NAMALWA (cell line): ENCODE data around the gene ABCB8.
A peak's percentile ranks its signal among the peaks of the same experiment; 100 is the strongest.

Experiments
- DNase-seq: peaks from one replicate; pipeline ENCODE4 v3.0.0-alpha.2; 2015; ENCODE audit warnings: low spot score

Gene ABCB8

DNA sequence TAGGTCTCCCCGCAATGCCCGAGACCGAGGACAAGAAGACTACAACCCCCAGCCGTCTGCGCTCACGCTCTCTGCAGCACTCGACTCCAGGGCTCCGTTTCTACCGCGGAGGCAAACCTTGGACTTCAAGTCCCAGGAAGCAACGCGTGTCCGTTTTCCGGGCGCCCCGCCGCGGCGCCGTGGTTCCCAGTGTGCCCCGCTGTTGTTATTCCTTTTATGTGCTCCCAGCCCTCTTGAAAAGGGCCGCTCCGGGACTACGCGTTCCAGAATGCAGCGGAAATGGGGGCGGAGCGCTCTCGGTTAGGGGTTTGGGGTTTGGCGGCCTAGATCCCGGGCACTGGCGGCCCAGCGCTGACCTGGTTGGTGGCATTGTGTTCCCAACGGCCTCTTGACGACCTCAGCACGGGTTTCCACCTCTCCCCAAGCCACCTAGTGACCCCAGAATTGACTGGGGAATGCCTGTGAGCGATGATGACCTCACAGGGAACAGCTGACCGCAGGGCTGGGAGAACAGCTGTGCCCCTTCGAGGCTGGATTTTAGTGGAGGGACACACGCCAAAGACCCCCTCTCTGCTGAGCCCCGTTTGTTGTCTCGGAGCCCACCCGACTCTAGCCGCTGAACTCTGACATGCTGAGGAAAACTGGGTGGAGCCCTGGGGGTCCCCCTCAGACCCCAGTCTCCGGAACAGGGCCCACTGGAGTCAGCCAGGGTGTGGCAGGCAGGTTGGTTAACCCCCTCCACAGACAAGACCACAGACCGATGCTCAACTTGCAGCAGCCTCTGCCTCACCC lies 29.9 kb downstream of the ABCB8 start:
- DNase-seq, result peak; percentile 100

GRCh38 chr7:151058781-151059366 lies 30.6 kb downstream of the ABCB8 start:
- peak; percentile 80 for DNase-seq

DNA sequence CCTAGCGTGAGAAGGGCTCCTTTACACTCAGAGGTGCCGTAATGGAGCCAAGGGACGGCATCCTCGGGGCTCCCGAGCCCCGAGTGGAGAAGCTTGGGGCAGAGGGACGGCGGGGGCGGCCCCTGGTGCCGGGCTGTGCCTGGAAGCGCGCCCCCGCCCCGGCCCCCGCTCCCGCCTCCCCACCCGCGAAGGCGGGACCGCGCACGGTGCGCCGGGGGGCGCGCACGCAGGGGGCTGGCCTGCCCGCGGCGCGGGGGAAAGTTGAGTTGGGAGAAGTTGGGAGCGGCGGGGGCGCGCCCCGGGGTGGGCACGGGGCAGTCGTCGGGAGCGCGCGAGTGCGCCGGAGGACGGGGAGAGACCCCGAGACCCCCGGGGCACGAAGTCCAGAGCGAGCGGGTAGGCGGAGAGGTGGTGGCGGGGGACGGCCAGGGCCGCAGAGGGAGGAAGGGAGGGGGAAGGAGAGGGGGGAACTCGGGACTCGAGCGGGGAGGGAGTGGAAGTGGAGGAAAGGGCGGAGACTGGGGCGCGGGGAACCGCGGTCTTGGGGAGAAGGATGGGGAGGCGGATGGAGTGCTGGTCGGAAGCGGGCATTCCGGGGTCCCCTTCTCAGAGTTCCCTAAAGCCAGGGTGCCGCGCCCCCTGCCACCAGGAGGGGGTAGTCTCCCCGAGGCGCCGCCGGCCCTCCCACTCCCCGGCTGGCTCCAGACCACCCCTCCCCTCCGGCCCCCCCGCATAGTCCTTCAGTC lies 31.3 kb downstream of the ABCB8 start, which contains the start of gene SLC4A2:
TSS of gene SLC4A2 (plus strand) at position 223 of the 746 bp plus-strand sequence. CDS start 2,399 bp downstream, outside the sequence.
- DNase-seq, result peak; percentile 83

DNA sequence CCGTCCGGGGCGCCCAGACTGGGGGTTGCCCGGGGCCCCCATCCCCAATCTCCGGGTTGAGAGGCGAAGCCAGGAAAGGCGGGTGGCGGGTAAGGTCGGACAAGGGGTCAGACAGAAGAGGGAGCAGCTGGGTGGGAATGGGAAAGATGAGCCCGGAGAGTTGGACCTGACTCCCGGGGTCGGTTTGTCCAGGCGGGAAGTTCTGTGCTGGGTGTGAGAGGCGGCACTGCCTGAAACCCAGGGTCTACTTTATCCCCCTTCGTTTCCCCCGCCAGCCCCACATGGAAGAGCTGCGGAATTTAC lies 31.8 kb downstream of the ABCB8 start:
- DNase-seq, result peak; percentile 37

DNA sequence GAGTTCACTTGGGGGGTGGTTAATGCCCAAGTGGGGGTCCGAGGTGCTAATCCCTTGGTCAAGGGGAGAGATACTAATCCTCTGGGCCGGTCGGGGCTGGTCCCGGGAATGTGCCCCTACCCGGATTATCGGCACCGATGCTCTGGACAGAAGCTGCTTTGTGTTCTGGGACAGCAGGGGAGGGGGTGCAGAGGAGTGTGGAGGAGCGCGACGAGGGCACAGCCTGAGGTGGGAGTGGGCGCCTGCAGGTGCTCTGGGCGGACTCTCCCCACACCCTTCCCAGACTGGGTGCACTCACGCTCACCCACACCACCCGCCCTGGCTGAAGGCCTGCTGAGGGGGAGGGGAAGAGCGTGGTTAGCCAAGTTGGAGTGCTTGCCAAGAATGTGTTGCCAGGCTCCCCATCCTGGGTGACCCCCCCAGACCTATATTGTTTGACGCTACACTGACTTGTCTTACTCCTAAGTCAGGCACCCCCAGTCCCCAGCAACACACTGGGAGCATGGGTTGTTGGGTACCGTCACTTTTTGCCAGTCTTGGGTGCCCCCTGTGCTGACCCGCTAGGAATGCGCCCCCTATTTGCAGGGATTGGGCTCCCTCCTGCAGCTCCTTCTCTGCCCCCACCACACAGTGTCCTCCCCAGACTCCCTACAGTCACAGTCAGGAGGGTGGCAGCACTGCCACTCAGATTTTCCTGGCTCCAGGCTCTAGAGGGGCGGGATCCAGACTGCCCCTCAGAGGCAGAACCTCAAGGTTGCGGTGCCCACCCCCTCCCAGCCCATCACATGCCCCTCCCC lies 32.4 kb downstream of the ABCB8 start:
- DNase-seq, result peak; percentile 56

DNA sequence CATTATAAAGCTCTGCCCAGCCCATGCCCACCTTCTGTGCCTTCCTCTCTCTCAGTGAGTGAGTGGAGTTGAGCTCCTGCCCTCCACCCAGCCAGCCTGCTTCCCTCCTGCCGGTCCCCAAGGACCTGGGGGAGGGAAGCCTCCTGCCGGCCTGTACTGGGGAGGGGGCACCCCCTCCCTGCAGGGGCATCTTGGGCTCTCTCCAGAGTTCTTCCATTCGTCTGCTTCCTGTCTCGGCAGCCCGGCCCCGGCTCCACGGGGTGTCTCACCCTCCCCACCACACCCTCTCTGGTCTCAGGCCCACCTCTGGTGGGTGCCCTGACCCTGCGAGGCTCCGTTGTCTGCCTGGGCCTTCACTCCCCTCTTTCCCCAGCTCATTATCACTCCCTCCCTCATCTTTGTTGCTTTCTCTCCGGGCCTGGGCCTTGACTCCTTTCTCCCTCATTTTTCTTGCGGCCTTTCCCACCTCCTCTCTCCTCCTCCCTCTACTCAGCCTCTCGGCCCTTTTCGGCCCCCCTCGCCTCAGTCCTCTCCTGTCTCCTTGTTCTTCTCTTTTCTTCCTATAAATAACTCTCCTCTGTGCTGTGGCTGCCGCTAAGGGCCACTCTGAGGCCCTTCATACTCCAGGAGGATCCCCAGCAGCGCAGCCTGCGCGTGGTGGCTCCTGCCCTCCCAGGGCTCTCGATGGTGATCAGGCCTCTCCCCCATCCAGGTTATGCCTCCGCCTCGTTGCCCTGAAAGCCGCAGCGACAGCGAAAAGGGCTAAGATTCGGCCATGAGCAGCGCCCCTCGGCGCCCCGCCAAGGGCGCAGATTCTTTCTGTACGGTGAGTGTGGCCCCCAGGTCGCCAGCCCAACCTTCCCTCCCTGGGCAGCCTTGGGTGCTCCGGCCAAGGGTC lies 33.2 kb downstream of the ABCB8 start:
- no peak for DNase-seq

DNA sequence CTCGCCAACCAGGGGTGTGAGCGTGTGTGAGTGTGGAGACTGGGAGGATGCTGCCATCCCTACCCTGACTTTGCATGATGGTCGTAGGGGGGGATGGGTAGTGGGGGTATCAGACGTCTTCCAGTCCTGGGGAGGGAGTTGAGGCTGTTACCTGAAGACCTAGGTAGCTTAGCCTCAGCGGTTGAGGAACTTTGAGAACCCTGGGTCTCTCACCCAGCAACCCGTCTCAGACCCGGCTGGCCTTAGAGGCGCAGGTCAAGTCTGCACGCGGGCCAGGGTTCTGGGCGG lies 33.8 kb downstream of the ABCB8 start:
- no peak for DNase-seq

DNA sequence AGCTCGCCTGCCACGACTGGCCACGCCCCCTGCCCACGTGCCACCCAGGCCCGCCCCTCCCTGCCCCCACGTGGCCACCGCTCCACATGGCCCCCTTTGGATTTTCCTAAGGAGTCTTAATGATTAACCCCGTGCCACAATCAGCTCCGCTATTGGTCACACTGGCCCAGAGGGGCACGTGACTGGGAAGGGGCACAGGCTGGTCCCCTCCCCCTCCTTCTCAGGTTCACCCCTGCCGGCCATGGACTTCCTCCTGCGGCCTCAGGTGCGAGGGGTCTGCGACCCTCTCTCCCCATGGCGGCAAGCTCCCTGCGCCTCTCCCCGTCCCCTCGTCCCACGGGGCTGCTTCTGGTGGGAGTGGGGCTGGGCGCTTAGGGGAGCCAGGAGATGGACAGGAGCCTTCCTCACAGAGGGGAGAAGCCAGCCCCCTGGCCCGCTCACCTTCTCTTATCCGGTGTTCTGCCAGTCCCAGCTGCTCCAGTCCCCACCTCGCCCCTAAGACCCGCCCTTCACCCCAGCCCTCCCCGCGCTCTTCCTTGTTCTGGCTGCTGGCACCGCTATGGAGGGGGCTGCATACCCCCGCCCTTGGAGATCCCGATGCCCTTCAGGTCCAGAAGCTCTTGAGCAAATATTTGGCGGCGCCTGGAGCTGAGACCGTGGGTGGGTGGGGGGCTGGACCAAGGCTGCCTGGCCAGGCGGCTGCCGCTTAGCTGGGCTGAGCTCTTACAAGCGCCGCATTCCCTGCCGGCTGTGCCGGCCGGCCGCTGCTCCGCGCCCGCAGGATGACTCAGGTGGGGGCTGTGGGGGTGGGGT lies 34.4 kb downstream of the ABCB8 start:
- DNase-seq, result no peak

GRCh38 chr7:151063212-151063561 lies 34.9 kb downstream of the ABCB8 start:
- DNase-seq, result no peak

DNA sequence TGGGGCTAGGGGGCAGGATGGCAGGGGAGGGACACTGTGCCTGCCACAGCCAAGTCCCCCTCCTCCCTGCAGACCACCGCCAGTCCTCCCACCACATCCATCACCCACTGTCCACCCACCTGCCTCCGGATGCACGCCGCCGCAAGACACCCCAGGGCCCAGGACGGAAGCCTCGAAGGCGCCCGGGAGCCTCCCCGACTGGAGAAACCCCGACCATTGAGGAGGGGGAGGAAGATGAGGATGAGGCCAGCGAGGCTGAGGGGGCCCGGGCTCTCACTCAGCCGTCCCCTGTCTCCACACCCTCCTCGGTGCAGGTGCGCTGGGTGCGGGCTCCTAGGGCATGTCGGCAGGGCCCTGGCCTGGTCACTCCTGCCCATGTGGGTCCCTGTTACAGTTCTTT lies 36.2 kb downstream of the ABCB8 start:
- no peak for DNase-seq

- DNase-seq, result no peak
Measured at GRCh38 chr7:151064993-151065392, 36.7 kb downstream of the ABCB8 start.

DNA sequence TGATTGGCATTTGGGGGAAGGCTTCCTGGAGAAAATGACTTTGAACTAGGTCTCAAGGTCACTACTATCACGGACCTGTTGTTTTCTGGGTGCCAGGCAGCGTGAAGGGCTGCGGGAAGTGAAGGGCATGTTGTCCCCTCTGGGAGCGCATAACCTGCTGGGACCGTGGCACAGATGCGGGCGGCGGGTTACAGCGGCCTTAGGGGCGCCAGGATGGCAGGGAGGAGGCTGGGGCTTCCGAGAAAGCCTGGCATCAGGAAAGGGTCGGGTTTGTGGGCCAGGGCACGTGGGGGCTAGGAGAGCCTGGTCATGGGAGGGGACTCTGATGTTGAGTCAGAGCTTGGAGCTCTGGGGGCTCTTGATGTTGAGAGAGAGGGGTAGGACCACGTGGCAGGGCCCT lies 37.3 kb downstream of the ABCB8 start:
- DNase-seq, result no peak

- no peak for DNase-seq
Measured at GRCh38 chr7:151066273-151066974, 38.2 kb downstream of the ABCB8 start.

- no peak for DNase-seq
Measured at GRCh38 chr7:151068069-151068773, 40.0 kb downstream of the ABCB8 start.

- DNase-seq, result no peak
Measured at GRCh38 chr7:151069841-151070573, 41.8 kb downstream of the ABCB8 start.

DNA sequence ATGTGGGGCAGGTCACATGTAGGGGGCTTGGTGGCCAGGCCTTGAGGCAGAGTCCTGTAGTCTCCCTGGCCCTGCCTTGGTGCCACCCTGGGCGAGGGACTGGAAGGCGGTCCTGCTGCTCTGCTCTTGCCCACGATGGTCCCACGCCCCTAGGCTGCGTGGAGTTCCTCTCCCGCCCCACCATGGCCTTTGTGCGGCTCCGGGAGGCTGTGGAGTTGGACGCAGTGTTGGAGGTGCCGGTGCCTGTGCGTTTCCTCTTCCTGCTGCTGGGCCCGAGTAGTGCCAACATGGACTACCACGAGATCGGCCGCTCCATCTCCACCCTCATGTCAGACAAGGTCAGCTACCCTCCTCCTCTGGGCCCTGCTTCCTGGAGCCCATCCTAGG lies 42.3 kb downstream of the ABCB8 start:
- DNase-seq, result no peak

DNA sequence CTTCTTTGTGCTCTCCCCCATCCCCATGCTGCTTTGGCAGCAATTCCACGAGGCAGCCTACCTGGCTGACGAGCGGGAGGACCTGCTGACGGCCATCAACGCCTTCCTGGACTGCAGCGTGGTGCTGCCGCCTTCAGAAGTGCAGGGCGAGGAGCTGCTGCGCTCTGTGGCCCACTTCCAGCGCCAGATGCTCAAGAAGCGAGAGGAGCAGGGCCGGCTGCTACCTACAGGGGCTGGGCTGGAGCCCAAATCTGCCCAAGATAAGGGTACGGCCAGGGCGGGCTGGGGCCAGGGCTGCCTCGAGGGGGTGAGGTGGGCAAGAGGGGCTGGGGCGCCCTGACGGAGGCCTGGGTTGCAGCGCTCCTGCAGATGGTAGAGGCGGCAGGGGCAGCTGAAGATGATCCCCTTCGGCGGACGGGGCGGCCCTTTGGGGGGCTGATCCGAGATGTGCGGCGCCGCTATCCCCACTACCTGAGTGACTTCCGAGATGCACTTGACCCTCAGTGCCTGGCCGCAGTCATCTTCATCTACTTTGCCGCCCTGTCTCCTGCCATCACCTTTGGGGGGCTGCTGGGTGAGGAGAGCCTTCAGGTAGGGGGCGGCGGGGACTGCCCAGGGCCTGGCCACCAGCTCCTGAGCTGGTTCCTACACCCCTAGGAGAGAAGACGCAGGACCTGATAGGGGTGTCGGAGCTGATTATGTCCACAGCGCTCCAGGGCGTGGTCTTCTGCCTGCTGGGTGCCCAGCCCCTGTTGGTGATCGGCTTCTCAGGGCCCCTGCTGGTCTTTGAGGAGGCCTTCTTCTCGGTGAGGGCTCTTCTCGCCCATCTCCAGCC lies 43.0 kb downstream of the ABCB8 start:
- no peak for DNase-seq

- DNase-seq, result no peak
Measured at GRCh38 chr7:151073990-151074389, 45.7 kb downstream of the ABCB8 start.
